Parathyroid adenoma (tissue), 2 donors: Measurements from ENCODE around the gene METTL22.

ENCODE experiments used
- H2AFZ ChIP-seq: fragments of 300-600 bp; sonication (generic); one replicate; pipeline ENCODE4 v1.7.0; 2017; ENCODE audit warnings: antibody characterized with exemption, mild to moderate bottlenecking
- H3K27ac ChIP-seq: fragments of 300-600 bp; sonication (generic); one replicate; pipeline ENCODE4 v1.7.0; 2017
- H3K27me3 ChIP-seq: fragments of 300-600 bp; sonication (generic); one replicate; pipeline ENCODE4 v1.7.0; 2017; ENCODE audit warnings: low read length; ENCODE audit not compliant: control insufficient read depth, insufficient read depth
- H3K36me3 ChIP-seq: fragments of 300-600 bp; sonication (generic); one replicate; pipeline ENCODE4 v1.7.0; 2017; ENCODE audit warnings: low read length; ENCODE audit not compliant: control insufficient read depth, insufficient read depth
- H3K4me1 ChIP-seq: fragments of 300-600 bp; sonication (generic); one replicate; pipeline ENCODE4 v1.7.0; 2017; ENCODE audit warnings: control low read depth
- H3K4me2 ChIP-seq: fragments of 300-600 bp; sonication (generic); one replicate; pipeline ENCODE4 v1.7.0; 2017; ENCODE audit warnings: low read length
- H3K4me3 ChIP-seq: fragments of 300-600 bp; sonication (generic); one replicate; pipeline ENCODE4 v1.7.0; 2017; ENCODE audit warnings: low read depth, low read length
- H3K79me2 ChIP-seq: fragments of 300-600 bp; sonication (generic); one replicate; pipeline ENCODE4 v1.7.0; 2017; ENCODE audit warnings: control low read depth
- H3K9ac ChIP-seq: fragments of 300-600 bp; sonication (generic); one replicate; pipeline ENCODE4 v1.7.0; 2017; ENCODE audit warnings: mild to moderate bottlenecking
- H3K9me3 ChIP-seq: fragments of 300-600 bp; sonication (generic); one replicate; pipeline ENCODE4 v1.7.0; 2017; ENCODE audit warnings: low read length; ENCODE audit not compliant: control insufficient read depth
- TF ChIP-seq, protein P1 (sequence below): fragments of 300-600 bp; sonication (generic); IDR thresholded peaks from one replicate; pipeline ENCODE4 v1.7.0; 2017; ENCODE audit warnings: antibody characterized with exemption, mild to moderate bottlenecking
- donor health status: primary hyperparathyroidism.

Gene METTL22

DNA sequence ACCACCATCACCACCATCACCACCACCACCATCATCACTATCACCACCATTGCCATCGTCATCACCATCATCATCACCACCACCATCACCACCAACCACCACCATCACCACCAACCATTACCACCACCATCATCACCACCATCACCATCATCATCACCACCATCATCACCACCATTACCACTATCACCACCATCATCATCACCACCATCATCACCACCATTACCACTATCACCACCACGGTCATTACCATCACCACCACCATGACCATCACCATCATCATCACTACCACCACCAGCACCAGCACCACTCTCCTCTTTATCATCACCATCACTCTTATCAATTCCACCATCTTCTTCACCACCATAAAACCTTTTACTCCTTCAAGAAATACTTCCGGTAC, 30.0 kb upstream of the METTL22 start:
- H2AFZ ChIP-seq: no peak overlapping the region

DNA sequence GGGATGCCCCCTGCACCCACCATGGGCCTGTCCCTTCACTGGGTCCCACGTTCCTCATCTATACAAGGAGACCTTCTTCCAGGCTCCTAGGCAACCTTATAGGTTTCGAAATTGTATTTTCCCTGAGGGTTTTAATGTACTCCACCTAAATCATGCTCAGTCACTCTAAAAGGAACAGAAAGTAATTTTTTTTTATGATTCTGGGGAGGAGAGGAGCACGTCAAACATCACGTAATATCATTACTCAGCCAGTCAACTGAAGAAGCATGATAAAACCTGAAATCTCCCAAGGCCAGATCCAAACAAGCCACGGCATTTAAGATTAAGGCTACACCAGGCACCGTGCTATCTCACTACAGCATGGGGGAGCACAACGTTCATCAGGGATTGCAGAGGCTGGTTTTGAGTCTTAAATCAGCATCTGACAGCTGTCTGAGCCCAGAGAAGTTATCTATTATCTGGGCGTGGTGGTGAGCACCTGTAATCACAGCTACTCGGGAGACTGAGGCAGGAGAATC, 27.3 kb upstream of the METTL22 start:
- Histone ChIP-seq H3K4me1 (no peaks in the 10 kb centered on the region), H3K9me3 (no peaks in the 10 kb centered on the region), H3K79me2 (no peaks in the 10 kb centered on the region), H2AFZ (no peak overlapping the region), H3K27me3 (no peaks in the 10 kb centered on the region), H3K4me3 (no peak overlapping the region), H3K4me2 (no peak overlapping the region), H3K36me3 (no peaks in the 10 kb centered on the region), H3K9ac (no peak overlapping the region), H3K27ac (no peak overlapping the region)
- TF ChIP-seq, protein P1, sequence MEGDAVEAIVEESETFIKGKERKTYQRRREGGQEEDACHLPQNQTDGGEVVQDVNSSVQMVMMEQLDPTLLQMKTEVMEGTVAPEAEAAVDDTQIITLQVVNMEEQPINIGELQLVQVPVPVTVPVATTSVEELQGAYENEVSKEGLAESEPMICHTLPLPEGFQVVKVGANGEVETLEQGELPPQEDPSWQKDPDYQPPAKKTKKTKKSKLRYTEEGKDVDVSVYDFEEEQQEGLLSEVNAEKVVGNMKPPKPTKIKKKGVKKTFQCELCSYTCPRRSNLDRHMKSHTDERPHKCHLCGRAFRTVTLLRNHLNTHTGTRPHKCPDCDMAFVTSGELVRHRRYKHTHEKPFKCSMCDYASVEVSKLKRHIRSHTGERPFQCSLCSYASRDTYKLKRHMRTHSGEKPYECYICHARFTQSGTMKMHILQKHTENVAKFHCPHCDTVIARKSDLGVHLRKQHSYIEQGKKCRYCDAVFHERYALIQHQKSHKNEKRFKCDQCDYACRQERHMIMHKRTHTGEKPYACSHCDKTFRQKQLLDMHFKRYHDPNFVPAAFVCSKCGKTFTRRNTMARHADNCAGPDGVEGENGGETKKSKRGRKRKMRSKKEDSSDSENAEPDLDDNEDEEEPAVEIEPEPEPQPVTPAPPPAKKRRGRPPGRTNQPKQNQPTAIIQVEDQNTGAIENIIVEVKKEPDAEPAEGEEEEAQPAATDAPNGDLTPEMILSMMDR: no peak

More for the DNA sequence above, 30.0 kb upstream of the METTL22 start:
- TF ChIP-seq, protein P1: no peak
- no peak overlapping the region for H3K27ac ChIP-seq
- no peaks in the 10 kb centered on the region for H3K9me3 ChIP-seq
- H3K4me2 ChIP-seq: no peak overlapping the region
- no peak overlapping the region for H3K4me3 ChIP-seq
- H3K4me1 ChIP-seq: no peaks in the 10 kb centered on the region
- peaks cover 9% of the 10 kb centered on the region for H3K27me3 ChIP-seq
- H3K9ac ChIP-seq: no peak overlapping the region
- no peaks in the 10 kb centered on the region for H3K36me3 ChIP-seq
- H3K79me2 ChIP-seq: no peaks in the 10 kb centered on the region

DNA sequence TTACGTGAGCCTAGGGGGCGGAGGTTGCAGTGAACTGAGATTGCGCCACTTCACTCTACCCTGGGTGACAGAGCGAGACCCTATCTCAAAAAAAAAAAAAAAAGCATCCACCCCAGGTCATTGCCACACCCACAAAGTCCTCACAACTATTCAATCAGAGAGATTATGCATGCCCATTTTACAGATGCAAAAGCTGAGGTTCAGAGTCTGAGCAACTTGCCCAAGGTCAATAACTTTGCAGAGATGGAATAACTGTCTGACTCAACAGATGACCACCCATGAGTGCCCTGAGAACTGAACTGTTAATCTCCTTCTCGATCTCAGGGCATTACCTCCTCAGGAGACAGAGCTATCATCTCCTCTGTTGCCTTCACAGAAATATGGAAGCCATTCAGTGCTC, 25.7 kb upstream of the METTL22 start:
- Histone ChIP-seq H3K9ac (no peak overlapping the region), H2AFZ (no peak overlapping the region), H3K4me1 (no peaks in the 10 kb centered on the region), H3K27ac (no peak overlapping the region), H3K4me3 (no peak overlapping the region), H3K4me2 (no peak overlapping the region), H3K36me3 (no peaks in the 10 kb centered on the region), H3K27me3 (no peaks in the 10 kb centered on the region), H3K9me3 (no peaks in the 10 kb centered on the region), H3K79me2 (no peaks in the 10 kb centered on the region)
- TF ChIP-seq, protein P1: no peak

DNA sequence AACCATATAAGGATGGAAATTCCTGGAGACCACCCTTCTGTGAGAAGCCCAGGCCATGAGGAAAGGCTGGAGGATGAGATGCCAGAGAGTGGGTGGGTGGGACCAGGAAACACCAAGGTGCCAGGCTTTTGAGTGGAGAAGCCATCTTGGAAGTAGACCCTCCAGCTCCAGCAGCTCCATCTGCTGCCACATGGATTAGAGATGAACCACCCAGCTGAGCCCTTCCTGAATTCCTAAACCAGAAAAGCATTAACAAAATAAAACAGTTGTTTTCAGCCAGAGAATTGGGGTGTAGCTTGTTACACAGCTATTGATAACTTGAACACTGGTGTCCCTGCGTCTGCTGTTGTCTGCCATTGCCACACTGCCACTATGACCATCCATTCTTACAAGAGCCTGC, 24.9 kb upstream of the METTL22 start:
- Histone ChIP-seq H2AFZ (no peak overlapping the region), H3K9ac (no peak overlapping the region), H3K4me1 (no peaks in the 10 kb centered on the region), H3K4me2 (no peak overlapping the region), H3K79me2 (no peaks in the 10 kb centered on the region), H3K27me3 (no peaks in the 10 kb centered on the region), H3K36me3 (no peaks in the 10 kb centered on the region), H3K4me3 (no peak overlapping the region), H3K27ac (no peak overlapping the region), H3K9me3 (no peaks in the 10 kb centered on the region)
- TF ChIP-seq, protein P1: no peak

DNA sequence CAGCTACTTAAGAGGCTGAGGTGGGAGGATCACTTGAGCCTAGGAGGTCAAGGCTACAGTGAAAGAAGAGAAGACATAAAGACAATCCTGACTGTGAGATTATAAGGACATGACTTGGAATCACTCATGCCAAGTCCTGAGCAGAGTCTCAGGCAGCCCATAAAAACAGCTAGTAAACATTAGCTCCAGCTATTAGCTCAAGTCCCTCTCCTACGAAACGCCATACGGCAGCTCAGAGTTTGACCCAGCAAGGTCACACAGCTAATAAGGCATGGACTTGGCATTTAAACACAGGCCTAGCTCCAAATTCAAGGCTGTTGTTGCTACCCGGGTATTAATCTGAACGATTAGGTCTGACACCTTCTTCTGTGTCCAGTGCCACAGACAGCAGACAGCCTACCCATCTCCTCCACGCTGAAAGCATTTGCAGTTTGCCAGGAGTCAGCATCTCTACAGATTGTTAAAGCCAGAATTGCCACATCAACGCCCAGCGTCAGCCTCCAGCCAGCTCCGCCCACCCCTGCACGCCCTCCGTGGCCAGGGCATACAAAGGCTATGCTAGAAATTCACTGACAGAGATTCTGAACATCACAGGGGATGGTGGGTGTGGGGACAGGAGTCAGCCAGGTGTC, 21.2 kb upstream of the METTL22 start:
- no peak overlapping the region for H3K4me3 ChIP-seq
- TF ChIP-seq, protein P1: no peak
- H3K27ac ChIP-seq: no peak overlapping the region
- H3K79me2 ChIP-seq: no peaks in the 10 kb centered on the region
- H3K36me3 ChIP-seq: no peaks in the 10 kb centered on the region
- no peaks in the 10 kb centered on the region for H3K4me1 ChIP-seq
- H3K27me3 ChIP-seq: no peaks in the 10 kb centered on the region
- no peaks in the 10 kb centered on the region for H3K9me3 ChIP-seq
- H2AFZ ChIP-seq: no peak overlapping the region
- no peak overlapping the region for H3K9ac ChIP-seq
- no peak overlapping the region for H3K4me2 ChIP-seq
